SK-N-DZ (cell line): Measurements from ENCODE around the gene YPEL5.
A peak's percentile ranks its signal among the peaks of the same experiment; 100 is the strongest.

Source experiments
- DNase-seq: peaks from one replicate; pipeline ENCODE4 v3.0.0-alpha.2; 2015; ENCODE audit warnings: low spot score
- small RNA-seq, 2 experiments: library from RNA; depleted of rRNA; stranded (forward); fragments of <200 nt; gene quantifications; one replicate each; pipeline ENCODE3, GENCODE V24; 2014

YPEL5 gene

DNA sequence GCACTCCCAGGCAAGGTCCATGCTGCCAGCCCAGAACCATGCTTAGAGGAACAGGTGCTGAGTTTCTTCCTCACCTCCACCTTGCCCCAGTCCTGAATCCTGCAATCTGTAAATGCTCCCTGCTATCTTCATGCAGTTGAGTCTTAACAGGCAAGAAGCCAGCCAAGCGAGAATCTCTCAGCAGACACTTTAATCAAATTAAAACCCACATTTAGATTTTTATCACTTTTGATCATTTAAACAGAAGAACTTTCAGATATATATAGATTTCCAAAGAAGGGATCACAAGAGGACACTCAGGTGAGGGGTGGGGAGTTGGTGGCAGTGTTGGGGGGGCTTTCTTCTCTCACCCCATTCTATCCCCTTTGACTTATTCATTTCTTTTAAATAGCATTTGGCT lies 58.6 kb downstream of the YPEL5 start:
- peak; percentile 83 for DNase-seq

DNA sequence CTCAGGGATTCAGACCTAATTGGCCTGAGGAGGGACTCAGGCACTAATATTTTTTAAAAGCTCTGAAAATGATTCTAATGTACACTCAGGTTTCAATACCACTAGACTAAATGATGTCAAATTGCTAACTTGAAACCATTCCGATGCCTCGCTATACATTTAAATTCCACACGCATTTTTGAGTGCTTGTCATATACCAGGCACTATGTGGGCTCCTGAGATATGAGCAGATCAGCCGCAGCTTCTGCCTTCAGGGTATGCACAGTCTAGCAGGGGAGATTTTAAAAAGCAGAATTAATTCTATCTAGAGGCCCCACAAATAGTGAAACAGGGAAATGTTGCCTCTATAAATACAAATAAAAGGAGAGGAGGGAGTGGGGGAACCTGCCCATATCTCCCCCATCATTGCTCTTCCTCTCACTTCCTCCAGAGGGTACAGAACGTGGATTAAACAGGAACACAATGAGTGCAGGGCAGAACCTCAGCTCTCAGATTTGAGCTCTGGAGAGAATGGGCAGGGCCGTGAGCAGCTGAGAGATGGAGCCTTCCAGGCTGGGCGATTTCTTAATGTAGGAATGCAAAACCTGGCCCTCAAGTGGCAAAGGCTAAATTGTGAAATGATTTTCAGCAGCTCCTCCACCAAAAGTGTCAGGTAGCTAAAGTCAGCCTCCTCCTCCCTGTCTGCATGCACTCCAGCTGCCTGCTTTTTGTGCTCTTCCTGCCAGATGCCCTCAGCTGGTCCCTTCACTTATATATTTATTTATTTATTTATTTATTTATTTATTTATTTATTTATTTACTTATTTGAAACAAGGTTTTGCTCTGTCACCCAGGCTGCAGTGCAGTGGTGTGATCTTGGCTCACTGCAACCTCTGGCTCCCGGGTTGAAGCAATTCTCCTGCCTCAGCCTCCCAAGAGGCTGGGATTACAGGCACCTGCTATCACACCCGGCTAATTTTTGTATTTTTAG lies 59.9 kb downstream of the YPEL5 start:
- DNase-seq = peak; percentile 41

DNA sequence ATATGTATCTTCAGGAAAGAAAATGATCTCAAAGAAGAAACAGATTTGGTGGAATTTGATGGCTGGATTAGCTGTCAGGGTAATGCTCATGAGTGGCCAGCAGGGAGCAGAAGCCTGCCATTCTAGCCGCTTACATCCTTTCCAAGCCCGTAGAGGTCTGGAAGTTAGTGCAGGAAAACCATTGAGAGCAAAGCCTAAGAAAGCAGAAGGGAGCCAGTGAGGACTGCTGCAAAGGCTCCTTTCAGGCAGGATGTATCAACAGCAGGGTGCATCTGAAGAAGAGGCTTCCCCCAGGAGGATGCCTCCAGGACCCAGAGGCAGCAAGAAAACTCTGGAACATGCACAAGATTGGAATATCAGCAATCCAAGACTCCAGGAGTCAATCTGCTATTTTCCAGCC lies 61.6 kb downstream of the YPEL5 start:
- peak; percentile 77 for DNase-seq

DNA sequence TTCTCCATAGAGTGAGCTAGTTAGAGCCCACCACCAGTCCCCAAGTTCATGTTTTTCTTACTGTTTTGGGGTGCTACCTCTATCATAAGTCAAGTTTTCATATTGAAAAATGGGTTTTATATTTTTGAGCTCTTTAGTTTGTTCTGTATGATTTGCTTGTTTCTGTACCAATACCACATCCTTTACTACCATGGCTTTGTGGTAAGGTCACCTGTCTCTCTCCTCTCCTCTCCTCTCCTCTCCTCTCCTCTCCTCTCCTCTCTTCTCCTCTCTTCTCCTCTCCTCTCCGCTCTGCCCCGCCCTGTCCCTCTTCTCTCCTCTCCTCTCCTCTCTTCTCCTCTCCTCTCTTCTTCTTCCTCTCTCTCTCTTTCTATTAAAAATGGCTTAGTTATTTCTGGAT lies 62.4 kb downstream of the YPEL5 start:
- DNase-seq = no peak

Small RNAs within 50 kb of the gene (small RNA-seq; reads per million reads assigned to genes)
- gene SNORA10B = 0 reads per million in 2 experiments
